Stimulated activated memory B cell treated with anti-CD40 and anti-IgM and Interleukin-4, amounts not matched to agents 10 μg/mL and 1 μg/mL and 100 μg/mL, for 72 hours (primary cell): ENCODE measurements around the gene TMA7.

Experiments
- ATAC-seq: fragments of 150-1000 bp; cut with Tn5 transposase; 2 replicates; pipeline ENCODE4 v1.10.0; 2021
- H3K27ac Mint-ChIP-seq: one replicate; pipeline ENCODE4 v1.8.0; 2022; ENCODE audit warnings: mild to moderate bottlenecking, mixed read lengths
- H3K27me3 Mint-ChIP-seq: one replicate; pipeline ENCODE4 v1.8.0; 2022; ENCODE audit warnings: mixed read lengths
- H3K36me3 Mint-ChIP-seq: one replicate; pipeline ENCODE4 v1.8.0; 2022; ENCODE audit warnings: mixed read lengths
- H3K4me1 Mint-ChIP-seq: one replicate; pipeline ENCODE4 v1.8.0; 2022; ENCODE audit warnings: mixed read lengths
- H3K4me3 Mint-ChIP-seq: one replicate; pipeline ENCODE4 v1.8.0; 2022; ENCODE audit warnings: mild to moderate bottlenecking, moderate library complexity, mixed read lengths
- H3K9me3 Mint-ChIP-seq: one replicate; pipeline ENCODE4 v1.8.0; 2022; ENCODE audit warnings: mixed read lengths

Gene TMA7

GRCh38 chr3:48425281-48425812, 14.7 kb upstream of the TMA7 start:
- no peak for ATAC-seq
- Mint-ChIP-seq H3K4me3 (no peak overlapping the region), H3K27ac (no peak overlapping the region), H3K4me1 (peaks cover 14% of the 10 kb centered on the region), H3K9me3 (no peaks in the 10 kb centered on the region), H3K27me3 (peaks cover 42% of the 10 kb centered on the region), H3K36me3 (no peaks in the 10 kb centered on the region)

GRCh38 chr3:48426401-48426909, 13.6 kb upstream of the TMA7 start:
- Mint-ChIP-seq H3K36me3 (peaks cover 1% of the 10 kb centered on the region), H3K27me3 (peaks cover 44% of the 10 kb centered on the region), H3K4me3 (no peak overlapping the region), H3K4me1 (peaks cover 16% of the 10 kb centered on the region), H3K9me3 (no peaks in the 10 kb centered on the region), H3K27ac (no peak overlapping the region)
- no peak for ATAC-seq

GRCh38 chr3:48426944-48427629, 13.0 kb upstream of the TMA7 start:
- ATAC-seq, result no peak
- Mint-ChIP-seq H3K4me1 (peaks cover 16% of the 10 kb centered on the region), H3K27me3 (peaks cover 44% of the 10 kb centered on the region), H3K27ac (no peak overlapping the region), H3K9me3 (no peaks in the 10 kb centered on the region), H3K36me3 (peaks cover 7% of the 10 kb centered on the region), H3K4me3 (no peak overlapping the region)

- Mint-ChIP-seq H3K4me1 (peaks cover 16% of the 10 kb centered on the region), H3K27me3 (peaks cover 44% of the 10 kb centered on the region), H3K4me3 (no peak overlapping the region), H3K9me3 (no peaks in the 10 kb centered on the region), H3K36me3 (peaks cover 7% of the 10 kb centered on the region), H3K27ac (no peak overlapping the region)
- ATAC-seq, result no peak
These were observed 12.5 kb upstream of the TMA7 start for GRCh38 chr3:48427630-48427962.

- Mint-ChIP-seq H3K4me1 (peaks cover 11% of the 10 kb centered on the region), H3K36me3 (peaks cover 7% of the 10 kb centered on the region), H3K27ac (no peak overlapping the region), H3K9me3 (no peaks in the 10 kb centered on the region), H3K4me3 (no peak overlapping the region), H3K27me3 (peaks cover 39% of the 10 kb centered on the region)
- no peak for ATAC-seq
These were observed 11.9 kb upstream of the TMA7 start for GRCh38 chr3:48428088-48428571.

GRCh38 chr3:48428572-48429316, 11.3 kb upstream of the TMA7 start:
- Mint-ChIP-seq H3K27me3 (peaks cover 35% of the 10 kb centered on the region), H3K9me3 (no peaks in the 10 kb centered on the region), H3K36me3 (peaks cover 7% of the 10 kb centered on the region), H3K4me1 (peaks cover 9% of the 10 kb centered on the region), H3K27ac (no peak overlapping the region), H3K4me3 (no peak overlapping the region)
- ATAC-seq, result peak; percentile 58

GRCh38 chr3:48429317-48429959, 10.6 kb upstream of the TMA7 start:
- Mint-ChIP-seq H3K4me1 (peaks cover 9% of the 10 kb centered on the region), H3K27ac (peak overlapping the region; percentile 73), H3K27me3 (peaks cover 34% of the 10 kb centered on the region), H3K9me3 (no peaks in the 10 kb centered on the region), H3K36me3 (peaks cover 7% of the 10 kb centered on the region), H3K4me3 (peak overlapping the region; percentile 81)
- peak; percentile 67 for ATAC-seq

- H3K27me3 Mint-ChIP-seq, result peaks cover 27% of the 10 kb centered on the region
- H3K9me3 Mint-ChIP-seq, result no peaks in the 10 kb centered on the region
- H3K4me3 Mint-ChIP-seq, result peak within 1 kb of the TSS; percentile 81
- peaks cover 9% of the 10 kb centered on the region for H3K4me1 Mint-ChIP-seq
- peaks cover 7% of the 10 kb centered on the region for H3K36me3 Mint-ChIP-seq
- no peak for ATAC-seq
- H3K27ac Mint-ChIP-seq, result peak within 1 kb of the TSS; percentile 73
These were observed 9.9 kb upstream of the TMA7 start, which contains the start of gene PLXNB1 for GRCh38 chr3:48429960-48430707. PLXNB1 (minus strand) TSS chr3:48430086; CDS start chr3:48424611, 5,475 bp downstream.

- Mint-ChIP-seq H3K27ac (no peak overlapping the region), H3K4me1 (peaks cover 9% of the 10 kb centered on the region), H3K4me3 (peak overlapping the region; percentile 81), H3K36me3 (peaks cover 7% of the 10 kb centered on the region), H3K27me3 (peaks cover 26% of the 10 kb centered on the region), H3K9me3 (no peaks in the 10 kb centered on the region)
- no peak for ATAC-seq
These were observed 9.4 kb upstream of the TMA7 start for GRCh38 chr3:48430708-48431101.

GRCh38 chr3:48431224-48432029, 8.6 kb upstream of the TMA7 start:
- H3K36me3 Mint-ChIP-seq, result peaks cover 7% of the 10 kb centered on the region
- H3K27me3 Mint-ChIP-seq, result peaks cover 26% of the 10 kb centered on the region
- peaks cover 9% of the 10 kb centered on the region for H3K4me1 Mint-ChIP-seq
- H3K9me3 Mint-ChIP-seq, result no peaks in the 10 kb centered on the region
- no peak overlapping the region for H3K27ac Mint-ChIP-seq
- no peak for ATAC-seq
- peak overlapping the region; percentile 81 for H3K4me3 Mint-ChIP-seq

GRCh38 chr3:48432411-48433371, 7.4 kb upstream of the TMA7 start:
- Mint-ChIP-seq H3K36me3 (peaks cover 7% of the 10 kb centered on the region), H3K4me3 (no peak overlapping the region), H3K27me3 (peaks cover 18% of the 10 kb centered on the region), H3K9me3 (no peaks in the 10 kb centered on the region), H3K4me1 (peaks cover 9% of the 10 kb centered on the region), H3K27ac (no peak overlapping the region)
- no peak for ATAC-seq

GRCh38 chr3:48433472-48434118, 6.5 kb upstream of the TMA7 start:
- Mint-ChIP-seq H3K4me1 (peaks cover 9% of the 10 kb centered on the region), H3K27me3 (peaks cover 9% of the 10 kb centered on the region), H3K9me3 (no peaks in the 10 kb centered on the region), H3K27ac (no peak overlapping the region), H3K4me3 (no peak overlapping the region), H3K36me3 (peaks cover 7% of the 10 kb centered on the region)
- no peak for ATAC-seq
